IMR-90 (cell line): Measurements from ENCODE around the gene DPP6. TPM values are rescaled to one million over a fixed set of nuclear protein-coding genes. Genes with fewer than 3 reads are reported as not detected.

Experiments
- ATAC-seq: fragments of 200-7000 bp; cut with Tn5 transposase; 2 replicates; pipeline ENCODE4 v1.9.1; 2020; ENCODE audit warnings: low read depth, mild to moderate bottlenecking, moderate library complexity
- BruUV-seq: library from RNA; stranded (reverse); fragments of 400-500 nt; replicated peaks from 2 replicates; lab custom pipeline; 2021; lab: Mats Ljungman, UMichigan
- CTCF ChIA-PET: fragments of 300-600 bp; formaldehyde crosslinking; extraction: SDS; loops from one replicate; lab custom pipeline; 2021; ENCODE audit warnings: antibody characterized with exemption; lab: Yijun Ruan, JAX
- POLR2A ChIA-PET: fragments of 300-600 bp; sonication (Branson Sonifier 250); formaldehyde crosslinking; loops from one replicate; lab custom pipeline; 2022; ENCODE audit warnings: antibody characterized with exemption; ENCODE audit not compliant: unreplicated experiment; lab: Charles Lee
- DNase-seq: peaks from one replicate; pipeline ENCODE4 v3.0.0; 2013
- H2AFZ ChIP-seq: replicated peaks from 2 replicates; pipeline ENCODE3; 2013; ENCODE audit warnings: low read length, mild to moderate bottlenecking; ENCODE audit not compliant: poor library complexity
- H2AK5ac ChIP-seq: 2 replicates; pipeline ENCODE4 v1.6.1; 2013; ENCODE audit warnings: low read depth, low read length, inconsistent platforms
- H2AK9ac ChIP-seq: replicated peaks from 2 replicates; pipeline ENCODE3; 2013; ENCODE audit warnings: mild to moderate bottlenecking, low read depth, low read length, moderate library complexity; ENCODE audit not compliant: poor library complexity
- H2BK120ac ChIP-seq: 2 replicates; pipeline ENCODE4 v1.6.1; 2013; ENCODE audit warnings: low read depth, low read length, inconsistent platforms
- H2BK15ac ChIP-seq: 3 replicates; pipeline ENCODE4 v1.6.1; 2013; ENCODE audit warnings: low read depth, low read length, inconsistent platforms
- H2BK20ac ChIP-seq: 2 replicates; pipeline ENCODE4 v1.6.1; 2013; ENCODE audit warnings: low read depth, mild to moderate bottlenecking, inconsistent platforms, low read length, moderate library complexity
- H2BK5ac ChIP-seq: 2 replicates; pipeline ENCODE4 v1.6.1; 2013; ENCODE audit warnings: mild to moderate bottlenecking, low read depth, low read length, inconsistent platforms; ENCODE audit not compliant: poor library complexity, severe bottlenecking
- H3K14ac ChIP-seq: replicated peaks from 2 replicates; pipeline ENCODE4 v1.6.1; 2013; ENCODE audit warnings: low read depth, low read length, inconsistent platforms
- H3K18ac ChIP-seq: 2 replicates; pipeline ENCODE4 v1.6.1; 2013; ENCODE audit warnings: low read depth, low read length, control low read depth
- H3K23ac ChIP-seq: 2 replicates; pipeline ENCODE4 v1.6.1; 2013; ENCODE audit warnings: low read depth, low read length, inconsistent platforms
- H3K27ac ChIP-seq: 2 replicates; pipeline ENCODE4 v1.5.1; 2013; ENCODE audit warnings: mild to moderate bottlenecking, control low read depth, low read length; ENCODE audit not compliant: insufficient read depth
- H3K27me3 ChIP-seq: 2 replicates; pipeline ENCODE4 v1.6.1; 2013; ENCODE audit warnings: low read length; ENCODE audit not compliant: control insufficient read depth, insufficient read depth
- H3K36me3 ChIP-seq: 2 replicates; pipeline ENCODE4 v1.6.1; 2013; ENCODE audit warnings: low read length, mixed read lengths; ENCODE audit not compliant: control insufficient read depth, insufficient read depth
- H3K4ac ChIP-seq: 2 replicates; pipeline ENCODE4 v1.6.1; 2013; ENCODE audit warnings: low read depth, low read length, inconsistent platforms
- H3K4me1 ChIP-seq: 2 replicates; pipeline ENCODE4 v1.6.1; 2013; ENCODE audit warnings: low read length, mixed read lengths; ENCODE audit not compliant: control insufficient read depth, insufficient read depth
- H3K4me2 ChIP-seq: 2 replicates; pipeline ENCODE4 v1.6.1; 2013; ENCODE audit warnings: low read depth, mild to moderate bottlenecking, control low read depth, low read length, moderate library complexity
- H3K4me3 ChIP-seq: 2 replicates; pipeline ENCODE4 v1.5.1; 2013; ENCODE audit warnings: low read depth, mild to moderate bottlenecking, control low read depth, low read length, moderate library complexity; ENCODE audit not compliant: insufficient read depth
- H3K56ac ChIP-seq: 2 replicates; pipeline ENCODE4 v1.6.1; 2013; ENCODE audit warnings: low read length, inconsistent platforms; ENCODE audit not compliant: insufficient read depth; ENCODE audit errors: extremely low read depth
- H3K79me1 ChIP-seq, 2 experiments: 2 replicates each; pipeline ENCODE4 v1.6.1; 2013; ENCODE audit warnings: low read length in 2 of 2, inconsistent platforms in 1 of 2, low read depth in 1 of 2
- H3K9ac ChIP-seq: 2 replicates; pipeline ENCODE4 v1.6.1; 2013; ENCODE audit warnings: low read depth, low read length, control low read depth
- H3K9me1 ChIP-seq: 2 replicates; pipeline ENCODE4 v1.6.1; 2013; ENCODE audit warnings: low read length, inconsistent platforms; ENCODE audit not compliant: insufficient read depth
- H3K9me3 ChIP-seq: 2 replicates; pipeline ENCODE4 v1.6.1; 2013; ENCODE audit warnings: low read length; ENCODE audit not compliant: control insufficient read depth, insufficient read depth
- H4K20me1 ChIP-seq: 2 replicates; pipeline ENCODE4 v1.6.1; 2013; ENCODE audit warnings: low read length, inconsistent platforms; ENCODE audit not compliant: insufficient read depth
- H4K5ac ChIP-seq: 2 replicates; pipeline ENCODE4 v1.6.1; 2013; ENCODE audit warnings: mild to moderate bottlenecking, low read depth, low read length, control low read depth
- H4K8ac ChIP-seq, 2 experiments: 2 replicates each; pipeline ENCODE4 v1.6.1; 2013; ENCODE audit warnings: low read depth in 2 of 2, low read length in 2 of 2, control low read depth in 1 of 2, inconsistent platforms in 1 of 2
- H4K91ac ChIP-seq: 2 replicates; pipeline ENCODE4 v1.6.1; 2013; ENCODE audit warnings: low read depth, low read length, inconsistent platforms; ENCODE audit not compliant: insufficient read depth
- BHLHE40 ChIP-seq: fragments of 150-350 bp; IDR thresholded peaks from 2 replicates; pipeline ENCODE4 v1.6.1; 2016; ENCODE audit warnings: mild to moderate bottlenecking, low read depth, low read length
- CEBPB ChIP-seq: IDR thresholded peaks from 2 replicates; pipeline ENCODE4 v1.6.1; 2012; ENCODE audit warnings: low read depth, low read length, improper control_type of control experiment
- CHD1 ChIP-seq: IDR thresholded peaks from 2 replicates; pipeline ENCODE4 v1.6.1; 2012; ENCODE audit warnings: low read depth, low read length, improper control_type of control experiment
- ELK1 ChIP-seq: fragments of 150-350 bp; IDR thresholded peaks from 2 replicates; pipeline ENCODE4 v1.6.1; 2016; ENCODE audit warnings: low read depth, mild to moderate bottlenecking, low read length, moderate library complexity, borderline replicate concordance
- FOS ChIP-seq: fragments of 150-350 bp; IDR thresholded peaks from 2 replicates; pipeline ENCODE4 v1.6.1; 2016; ENCODE audit warnings: low read depth, low read length
- MAFK ChIP-seq: IDR thresholded peaks from 2 replicates; pipeline ENCODE4 v1.6.1; 2012; ENCODE audit warnings: low read depth, low read length, improper control_type of control experiment
- MAZ ChIP-seq: IDR thresholded peaks from 2 replicates; pipeline ENCODE4 v1.6.1; 2012; ENCODE audit warnings: low read depth, mild to moderate bottlenecking, low read length, improper control_type of control experiment, moderate library complexity, borderline replicate concordance
- MXI1 ChIP-seq: IDR thresholded peaks from 2 replicates; pipeline ENCODE4 v1.6.1; 2012; ENCODE audit warnings: low read depth, mild to moderate bottlenecking, low read length, moderate library complexity, borderline replicate concordance
- NFE2L2 ChIP-seq: fragments of 150-350 bp; IDR thresholded peaks from 2 replicates; pipeline ENCODE4 v1.6.1; 2016; ENCODE audit warnings: low read depth, mild to moderate bottlenecking, low read length
- POLR2A ChIP-seq: IDR thresholded peaks from 2 replicates; pipeline ENCODE4 v1.6.1; 2012; ENCODE audit warnings: mild to moderate bottlenecking, low read depth, low read length
- RAD21 ChIP-seq: IDR thresholded peaks from 2 replicates; pipeline ENCODE4 v1.6.1; 2012; ENCODE audit warnings: low read length, improper control_type of control experiment
- RCOR1 ChIP-seq: IDR thresholded peaks from 2 replicates; pipeline ENCODE4 v1.6.1; 2012; ENCODE audit warnings: mild to moderate bottlenecking, low read length, improper control_type of control experiment; ENCODE audit not compliant: insufficient replicate concordance
- RFX5 ChIP-seq: IDR thresholded peaks from 2 replicates; pipeline ENCODE4 v1.8.0; 2012; ENCODE audit warnings: low read depth, mild to moderate bottlenecking, low read length, moderate library complexity
- SMC3 ChIP-seq: fragments of 150-350 bp; IDR thresholded peaks from 2 replicates; pipeline ENCODE4 v1.6.1; 2016; ENCODE audit warnings: low read depth, mild to moderate bottlenecking, antibody characterized with exemption, low read length, moderate library complexity
- WGBS, 2 experiments: methylation state at CpG; one replicate each; pipeline versions ENCODE4 v1.1.5 to v1.1.7; 2013; ENCODE audit warnings: missing lambda C conversion rate in 2 of 2; ENCODE audit not compliant: insufficient read length in 1 of 2; ENCODE audit errors: extremely low coverage in 2 of 2; 5-methylcytosine and 5-hydroxymethylcytosine counted together
- dilution Hi-C: fragments of 300-500 bp; cut with HindIII; formaldehyde crosslinking; loops from one replicate; pipeline ENCODE4 v1.14.3; 2018; ENCODE audit warnings: low sequenced_read_pairs; ENCODE audit not compliant: unreplicated experiment
- in situ Hi-C: fragments of 300-500 bp; cut with MboI; formaldehyde crosslinking; loops from 3 replicates; pipeline ENCODE4 v1.14.3; 2019; ENCODE audit warnings: low sequenced_read_pairs, inconsistent platforms, mixed read lengths
- intact Hi-C: fragments of 100-400 bp; cut with micrococcal nuclease; formaldehyde crosslinking; loops from 2 replicates; pipeline ENCODE4 v1.10.0; 2022
- polyA plus RNA-seq, 3 experiments: library from polyadenylated mRNA; depleted of rRNA; stranded (reverse); fragments of >200 nt; gene quantifications; 2 replicates each; pipeline ENCODE4 v1.2.3, GENCODE V29; 2012; ENCODE audit warnings: low replicate concordance in 1 of 3
- total RNA-seq: library from RNA; depleted of rRNA; stranded (reverse); fragments of >200 nt; gene quantifications from 2 replicates; pipeline ENCODE4 v1.2.3, GENCODE V29; 2012
- TF ChIP-seq, protein P1 (sequence below): conservative IDR thresholded peaks from 2 replicates; pipeline ENCODE4 v1.5.1; 2012; ENCODE audit warnings: mild to moderate bottlenecking, low read depth, low read length, improper control_type of control experiment
- TF ChIP-seq, protein P2 (sequence below): fragments of 150-350 bp; IDR thresholded peaks from 2 replicates; pipeline ENCODE4 v1.6.1; 2017; ENCODE audit warnings: mild to moderate bottlenecking, antibody characterized with exemption, low read length, low read depth

Gene DPP6
- total and polyA plus RNA-seq, 2 of the 4 experiments (the other 2 are of a cell fraction) = not detected

DNA sequence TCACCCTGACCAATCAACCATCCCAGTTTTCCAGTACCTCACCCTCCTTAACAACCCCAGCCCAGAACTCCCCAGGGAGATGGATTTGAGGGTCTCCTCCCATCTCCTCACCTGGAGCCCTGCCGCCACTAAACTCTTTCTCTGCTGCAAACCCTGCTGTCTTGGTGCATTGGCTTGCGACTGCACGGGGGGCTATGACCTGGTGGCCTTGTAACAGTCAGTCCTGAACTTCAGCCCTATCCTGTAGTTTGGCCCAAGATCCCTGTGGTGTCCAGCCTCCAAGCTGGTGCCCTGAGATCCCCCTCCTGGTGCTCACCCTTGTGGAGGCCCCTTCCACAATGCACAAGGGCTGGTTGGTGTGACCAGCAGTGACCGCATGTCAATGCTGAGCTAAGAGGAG is 858.8 kb downstream of the DPP6 start:
- Histone ChIP-seq H3K14ac (no peak overlapping the region), H3K27ac (no peak overlapping the region), H4K20me1 (no peaks in the 10 kb centered on the region), H2BK15ac (no peak overlapping the region), H3K9me3 (peaks cover 9% of the 10 kb centered on the region; the same call in 1 of the 2 replicates), H2BK20ac (no peak overlapping the region), H3K4ac (no peak overlapping the region), H3K36me3 (no peaks in the 10 kb centered on the region), H3K4me3 (no peak overlapping the region), H3K56ac (no peak overlapping the region), H3K23ac (no peak overlapping the region), H3K79me1 (no peaks in the 10 kb centered on the region), H3K9me1 (no peaks in the 10 kb centered on the region), H4K8ac (no peak overlapping the region), H2AFZ (no peak overlapping the region), H2BK5ac (no peak overlapping the region), H2AK5ac (no peak overlapping the region), H4K5ac (no peak overlapping the region), H3K9ac (no peak overlapping the region), H4K91ac (no peak overlapping the region), H2AK9ac (no peak overlapping the region), H3K4me2 (no peak overlapping the region), H3K18ac (no peak overlapping the region), H3K4me1 (no peaks in the 10 kb centered on the region), H3K27me3 (peaks cover 12% of the 10 kb centered on the region; the same call in 1 of the 2 replicates), H2BK120ac (no peak overlapping the region)
- intact Hi-C loops = no loop called here
- WGBS, 2 experiments = 75% methylated on average over 2 of the region's 4 CpGs; no CpG with 5 or more reads in 1 of the 2 experiments
- POLR2A ChIA-PET = no interaction called here
- DNase-seq = no peak
- dilution Hi-C loops = no loop called here
- ATAC-seq = no peak
- TF ChIP-seq MXI1 = no peak
- TF ChIP-seq RAD21 = no peak
- TF ChIP-seq CEBPB = no peak
- no peak for TF ChIP-seq ELK1
- TF ChIP-seq BHLHE40 = no peak
- no peak for TF ChIP-seq POLR2A
- TF ChIP-seq CHD1 = no peak
- TF ChIP-seq MAZ = no peak
- TF ChIP-seq, protein P1, sequence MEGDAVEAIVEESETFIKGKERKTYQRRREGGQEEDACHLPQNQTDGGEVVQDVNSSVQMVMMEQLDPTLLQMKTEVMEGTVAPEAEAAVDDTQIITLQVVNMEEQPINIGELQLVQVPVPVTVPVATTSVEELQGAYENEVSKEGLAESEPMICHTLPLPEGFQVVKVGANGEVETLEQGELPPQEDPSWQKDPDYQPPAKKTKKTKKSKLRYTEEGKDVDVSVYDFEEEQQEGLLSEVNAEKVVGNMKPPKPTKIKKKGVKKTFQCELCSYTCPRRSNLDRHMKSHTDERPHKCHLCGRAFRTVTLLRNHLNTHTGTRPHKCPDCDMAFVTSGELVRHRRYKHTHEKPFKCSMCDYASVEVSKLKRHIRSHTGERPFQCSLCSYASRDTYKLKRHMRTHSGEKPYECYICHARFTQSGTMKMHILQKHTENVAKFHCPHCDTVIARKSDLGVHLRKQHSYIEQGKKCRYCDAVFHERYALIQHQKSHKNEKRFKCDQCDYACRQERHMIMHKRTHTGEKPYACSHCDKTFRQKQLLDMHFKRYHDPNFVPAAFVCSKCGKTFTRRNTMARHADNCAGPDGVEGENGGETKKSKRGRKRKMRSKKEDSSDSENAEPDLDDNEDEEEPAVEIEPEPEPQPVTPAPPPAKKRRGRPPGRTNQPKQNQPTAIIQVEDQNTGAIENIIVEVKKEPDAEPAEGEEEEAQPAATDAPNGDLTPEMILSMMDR = no peak
- no peak for TF ChIP-seq MAFK
- no peak for TF ChIP-seq RFX5
- TF ChIP-seq, protein P2, sequence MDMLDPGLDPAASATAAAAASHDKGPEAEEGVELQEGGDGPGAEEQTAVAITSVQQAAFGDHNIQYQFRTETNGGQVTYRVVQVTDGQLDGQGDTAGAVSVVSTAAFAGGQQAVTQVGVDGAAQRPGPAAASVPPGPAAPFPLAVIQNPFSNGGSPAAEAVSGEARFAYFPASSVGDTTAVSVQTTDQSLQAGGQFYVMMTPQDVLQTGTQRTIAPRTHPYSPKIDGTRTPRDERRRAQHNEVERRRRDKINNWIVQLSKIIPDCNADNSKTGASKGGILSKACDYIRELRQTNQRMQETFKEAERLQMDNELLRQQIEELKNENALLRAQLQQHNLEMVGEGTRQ = no peak
- TF ChIP-seq NFE2L2 = no peak
- no peak for TF ChIP-seq SMC3
- no peak for TF ChIP-seq RCOR1
- TF ChIP-seq FOS = no peak
- no TSS peak for BruUV-seq
- in situ Hi-C loops = no loop called here
- CTCF ChIA-PET = interaction anchor here (1.3 kb wide), 1 partner anchor 42 kb away, joined by 3 read pairs; no protein-coding TSS in a partner anchor
